ENCODE data around the gene CERS2.

- TF ChIP-seq, protein P1, sequence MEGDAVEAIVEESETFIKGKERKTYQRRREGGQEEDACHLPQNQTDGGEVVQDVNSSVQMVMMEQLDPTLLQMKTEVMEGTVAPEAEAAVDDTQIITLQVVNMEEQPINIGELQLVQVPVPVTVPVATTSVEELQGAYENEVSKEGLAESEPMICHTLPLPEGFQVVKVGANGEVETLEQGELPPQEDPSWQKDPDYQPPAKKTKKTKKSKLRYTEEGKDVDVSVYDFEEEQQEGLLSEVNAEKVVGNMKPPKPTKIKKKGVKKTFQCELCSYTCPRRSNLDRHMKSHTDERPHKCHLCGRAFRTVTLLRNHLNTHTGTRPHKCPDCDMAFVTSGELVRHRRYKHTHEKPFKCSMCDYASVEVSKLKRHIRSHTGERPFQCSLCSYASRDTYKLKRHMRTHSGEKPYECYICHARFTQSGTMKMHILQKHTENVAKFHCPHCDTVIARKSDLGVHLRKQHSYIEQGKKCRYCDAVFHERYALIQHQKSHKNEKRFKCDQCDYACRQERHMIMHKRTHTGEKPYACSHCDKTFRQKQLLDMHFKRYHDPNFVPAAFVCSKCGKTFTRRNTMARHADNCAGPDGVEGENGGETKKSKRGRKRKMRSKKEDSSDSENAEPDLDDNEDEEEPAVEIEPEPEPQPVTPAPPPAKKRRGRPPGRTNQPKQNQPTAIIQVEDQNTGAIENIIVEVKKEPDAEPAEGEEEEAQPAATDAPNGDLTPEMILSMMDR (IDR thresholded peaks at IDR 0.05) = no peak
- no peak for TF ChIP-seq POLR2A (IDR thresholded peaks at IDR 0.05)
These were observed 6.1 kb downstream of the CERS2 start for GRCh38 chr1:150968491-150968890.

All from esophagus squamous epithelium (tissue), 4 donors.